GM19467 (cell line): ENCODE measurements around the gene NME4.

ENCODE experiments used
- ATAC-seq: cut with Tn5 transposase; IDR thresholded peaks from one replicate; pipeline ENCODE4 v1.9.1; 2021; ENCODE audit warnings: mild to moderate bottlenecking, moderate library complexity; ENCODE audit not compliant: unreplicated experiment

Gene NME4

GRCh38 chr16:425082-425718 is 28.2 kb downstream of the NME4 start, which contains the start of gene RAB11FIP3:
TSS of gene RAB11FIP3 (plus strand) at chr16:425649. CDS start at chr16:426007, 358 bp downstream.
- peak; percentile 80 for ATAC-seq

GRCh38 chr16:425740-426114 is 28.7 kb downstream of the NME4 start:
- no peak for ATAC-seq

- ATAC-seq = no peak
Observed at GRCh38 chr16:426115-426905, 29.3 kb downstream of the NME4 start.

GRCh38 chr16:426906-427249 is 29.9 kb downstream of the NME4 start:
- ATAC-seq = no peak

- no peak for ATAC-seq
Observed at GRCh38 chr16:427250-427649, 30.3 kb downstream of the NME4 start.

- ATAC-seq = no peak
Observed at GRCh38 chr16:430904-431303, 33.9 kb downstream of the NME4 start.

- no peak for ATAC-seq
Observed at GRCh38 chr16:440627-441026, 43.6 kb downstream of the NME4 start.

- no peak for ATAC-seq
Observed at GRCh38 chr16:441447-441846, 44.4 kb downstream of the NME4 start.

- ATAC-seq = no peak
Observed at GRCh38 chr16:442976-443375, 46.0 kb downstream of the NME4 start.

GRCh38 chr16:444027-444426 is 47.0 kb downstream of the NME4 start:
- no peak for ATAC-seq

GRCh38 chr16:445566-445965 is 48.6 kb downstream of the NME4 start:
- no peak for ATAC-seq
